Retinal pigment epithelial cell (primary cell): ENCODE data around the gene GRIPAP1.

Experiments used
- DNase-seq: peaks from one replicate; pipeline ENCODE4 v3.0.0-alpha.2; 2010; ENCODE audit warnings: low read depth
- H3K4me3 ChIP-seq: 2 replicates; pipeline ENCODE4 v1.5.1; 2011; ENCODE audit warnings: mild to moderate bottlenecking, low read length, control low read depth, moderate library complexity
- CTCF ChIP-seq: conservative IDR thresholded peaks from 2 replicates; pipeline ENCODE4 v1.5.1; 2011; ENCODE audit warnings: low read depth, low read length, control low read depth, inconsistent platforms

Gene GRIPAP1

DNA sequence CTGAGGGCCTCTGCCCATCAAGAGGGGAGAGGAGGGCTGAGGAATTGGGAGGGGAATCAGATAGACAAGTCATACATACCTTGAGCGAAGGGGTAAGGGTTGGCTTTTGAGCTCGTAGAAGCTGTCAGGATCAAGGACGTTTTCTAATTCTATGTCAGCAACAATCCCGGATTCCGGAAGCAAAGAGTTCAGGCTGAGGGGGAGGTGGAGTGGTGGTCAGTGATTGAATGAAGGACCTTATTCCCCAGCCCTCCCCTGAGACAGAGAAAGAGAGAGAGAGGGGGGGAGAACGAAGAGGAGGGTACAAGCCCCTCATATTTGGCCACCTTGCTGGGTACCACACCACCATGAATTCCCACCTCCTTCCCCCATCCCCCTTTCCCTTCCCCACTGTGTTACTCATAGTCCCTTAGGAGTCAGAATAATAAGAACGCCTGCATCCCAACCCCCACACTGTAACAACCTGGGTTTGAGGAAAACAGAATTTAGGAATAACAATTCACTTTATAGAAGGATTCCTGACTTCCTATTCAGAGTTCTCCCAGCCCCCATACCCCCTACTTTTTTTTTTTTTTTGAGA lies 38.4 kb upstream of the GRIPAP1 start:
- no peak for TF ChIP-seq CTCF
- H3K4me3 ChIP-seq: peak overlapping the region; percentile 21
- no peak for DNase-seq

- peak; percentile 60 for DNase-seq
- H3K4me3 ChIP-seq: peak overlapping the region; percentile 21
- peak; percentile 5 for TF ChIP-seq CTCF
Observed at GRCh38 chrX:49039598-49040375, 37.7 kb upstream of the GRIPAP1 start.

- DNase-seq: no peak
- TF ChIP-seq CTCF: no peak
Observed at GRCh38 chrX:49037883-49038475, 35.9 kb upstream of the GRIPAP1 start.

GRCh38 chrX:49030283-49030682 lies 28.2 kb upstream of the GRIPAP1 start:
- H3K4me3 ChIP-seq: no peak overlapping the region
- no peak for DNase-seq
- no peak for TF ChIP-seq CTCF

More at GRCh38 chrX:49037883-49038475, 35.9 kb upstream of the GRIPAP1 start:
- H3K4me3 ChIP-seq: no peak overlapping the region

- H3K4me3 ChIP-seq: no peak overlapping the region
- no peak for DNase-seq
- no peak for TF ChIP-seq CTCF
Observed at GRCh38 chrX:49029876-49030275, 27.8 kb upstream of the GRIPAP1 start.

DNA sequence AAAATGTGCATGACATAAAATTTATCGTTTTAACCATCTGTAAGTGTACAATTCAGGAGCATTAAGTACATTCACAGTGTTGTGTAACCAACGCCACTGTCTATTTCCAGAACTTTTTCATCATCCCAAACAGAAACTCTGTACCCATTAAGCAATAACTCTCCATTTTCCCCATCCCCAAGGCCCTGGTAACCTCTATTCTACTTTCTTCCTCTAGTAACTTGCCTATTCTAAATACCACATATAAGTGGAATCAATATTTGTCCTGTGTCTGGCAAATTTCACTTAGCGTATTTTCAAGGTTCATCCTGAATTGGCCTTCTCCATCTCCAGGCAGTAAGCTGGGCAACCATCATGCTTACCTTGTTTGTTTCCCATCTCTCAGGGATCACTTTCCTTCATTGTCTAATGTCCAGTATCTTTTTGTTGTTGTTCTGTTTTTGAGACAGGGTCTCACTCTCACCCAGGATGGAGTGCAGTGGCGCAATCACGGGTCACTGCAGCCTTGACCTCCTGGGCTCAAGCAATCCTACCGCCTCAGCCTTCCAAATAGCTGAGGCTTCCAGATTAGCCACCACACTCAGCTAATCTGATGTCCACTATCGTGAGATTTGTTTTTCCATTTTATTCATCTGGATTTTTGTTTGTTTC lies 17.7 kb upstream of the GRIPAP1 start:
- TF ChIP-seq CTCF: no peak
- H3K4me3 ChIP-seq: no peak overlapping the region
- DNase-seq: no peak
